Measurements from ENCODE around the gene FHIT.

GRCh38 chr3:60841355-60841754 lies 409.9 kb downstream of the FHIT start:
- no peak for TF ChIP-seq EZH2 (IDR thresholded peaks at IDR 0.05; ENCODE audit: low read depth)
- no peak for TF ChIP-seq CTCF (conservative IDR thresholded peaks at IDR 0.05)

All from PC-9 (cell line).